Adipocyte (in vitro differentiated cells): ENCODE results near the gene OR13J1.
"Not testable (repeated sequence)": the region's sequence is repeated elsewhere in the genome, so short reads cannot be mapped to it uniquely, and the experiment has no call there.

Experiments used
- DNase-seq: peaks from one replicate; pipeline ENCODE4 v3.0.0-alpha.2; 2015; ENCODE audit warnings: low read depth
- H3K27me3 ChIP-seq: replicated peaks from 2 replicates; pipeline ENCODE4 v1.7.0; 2013; ENCODE audit warnings: mild to moderate bottlenecking, low read length, moderate library complexity; ENCODE audit not compliant: control insufficient read depth, insufficient read depth
- H3K36me3 ChIP-seq: 2 replicates; pipeline ENCODE4 v1.7.0; 2013; ENCODE audit warnings: low read length, mild to moderate bottlenecking, moderate library complexity; ENCODE audit not compliant: control insufficient read depth, insufficient read depth, severe bottlenecking
- H3K4me1 ChIP-seq: 2 replicates; pipeline ENCODE4 v1.7.0; 2013; ENCODE audit warnings: mild to moderate bottlenecking, low read length, moderate library complexity; ENCODE audit not compliant: control insufficient read depth, insufficient read depth
- H3K4me3 ChIP-seq: 2 replicates; pipeline ENCODE4 v1.7.0; 2013; ENCODE audit warnings: mild to moderate bottlenecking, low read length, moderate library complexity
- H3K9ac ChIP-seq: 2 replicates; pipeline ENCODE4 v1.7.0; 2013; ENCODE audit warnings: mild to moderate bottlenecking, low read length, moderate library complexity
- H3K9me3 ChIP-seq: 2 replicates; pipeline ENCODE4 v1.7.0; 2013; ENCODE audit warnings: mild to moderate bottlenecking, low read length, moderate library complexity; ENCODE audit not compliant: control insufficient read depth

OR13J1 gene

DNA sequence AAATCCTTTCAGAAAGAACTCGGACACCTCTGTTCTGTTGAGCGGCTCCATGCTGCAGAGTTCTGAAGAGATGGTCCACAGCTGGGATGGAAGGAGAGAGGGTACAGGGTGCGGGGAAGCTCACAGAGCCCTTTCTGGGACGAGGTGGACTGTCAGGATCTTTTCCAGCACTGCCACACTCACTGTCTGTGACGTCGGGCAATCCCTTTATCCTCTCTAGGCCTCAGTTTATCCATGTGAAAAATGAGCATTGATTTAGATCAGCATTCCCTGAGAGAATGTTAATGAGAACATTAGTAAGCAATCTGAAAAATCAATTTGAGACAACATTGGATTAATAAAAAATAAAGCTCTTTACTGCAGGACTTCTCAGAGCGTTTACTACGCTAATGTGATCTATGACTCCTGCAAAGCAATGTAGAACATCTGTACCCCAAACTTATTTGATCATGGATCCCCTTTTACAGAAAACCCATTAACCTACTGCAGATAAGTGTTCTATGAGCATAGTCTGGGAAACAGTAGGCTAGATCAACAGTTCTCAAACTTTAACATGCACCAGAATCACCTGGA lies at the start of gene OR13J1:
TSS of gene OR13J1 (minus strand) at position 51 of the 573 bp plus-strand sequence. CDS start at position 51, 0 bp downstream.
- no peak within 1 kb of the TSS for H3K9ac ChIP-seq
- H3K4me1 ChIP-seq: no peaks in the 10 kb centered on the region
- DNase-seq: no peak
- H3K4me3 ChIP-seq: no peak within 1 kb of the TSS
- no peaks in the 10 kb centered on the region for H3K27me3 ChIP-seq
- no peaks in the 10 kb centered on the region for H3K36me3 ChIP-seq
- peaks cover 3% of the 10 kb centered on the region for H3K9me3 ChIP-seq

GRCh38 chr9:35919212-35920008 lies 49.2 kb upstream of the OR13J1 start:
- no peak for DNase-seq
- Histone ChIP-seq H3K9ac (no peak overlapping the region), H3K36me3 (no peaks in the 10 kb centered on the region), H3K27me3 (no peaks in the 10 kb centered on the region), H3K9me3 (no peaks in the 10 kb centered on the region), H3K4me3 (no peak overlapping the region), H3K4me1 (peaks cover 18% of the 10 kb centered on the region)

GRCh38 chr9:35918780-35919179 lies 48.6 kb upstream of the OR13J1 start:
- H3K9ac ChIP-seq: no peak overlapping the region

GRCh38 chr9:35917261-35917660 lies 47.1 kb upstream of the OR13J1 start:
- no peaks in the 10 kb centered on the region for H3K9me3 ChIP-seq
- H3K4me1 ChIP-seq: peaks cover 8% of the 10 kb centered on the region
- DNase-seq: no peak
- no peak overlapping the region for H3K4me3 ChIP-seq
- no peaks in the 10 kb centered on the region for H3K27me3 ChIP-seq
- H3K36me3 ChIP-seq: no peaks in the 10 kb centered on the region
- H3K9ac ChIP-seq: no peak overlapping the region

More at GRCh38 chr9:35918780-35919179, 48.6 kb upstream of the OR13J1 start:
- H3K9me3 ChIP-seq: no peaks in the 10 kb centered on the region
- no peak for DNase-seq
- peaks cover 16% of the 10 kb centered on the region for H3K4me1 ChIP-seq
- no peaks in the 10 kb centered on the region for H3K36me3 ChIP-seq
- no peaks in the 10 kb centered on the region for H3K27me3 ChIP-seq
- H3K4me3 ChIP-seq: no peak overlapping the region

GRCh38 chr9:35915681-35916294 lies 45.6 kb upstream of the OR13J1 start:
- Histone ChIP-seq H3K9ac (no peak overlapping the region), H3K9me3 (no peaks in the 10 kb centered on the region), H3K4me3 (no peak overlapping the region), H3K27me3 (no peaks in the 10 kb centered on the region), H3K4me1 (peaks cover 15% of the 10 kb centered on the region), H3K36me3 (no peaks in the 10 kb centered on the region)
- no peak for DNase-seq

DNA sequence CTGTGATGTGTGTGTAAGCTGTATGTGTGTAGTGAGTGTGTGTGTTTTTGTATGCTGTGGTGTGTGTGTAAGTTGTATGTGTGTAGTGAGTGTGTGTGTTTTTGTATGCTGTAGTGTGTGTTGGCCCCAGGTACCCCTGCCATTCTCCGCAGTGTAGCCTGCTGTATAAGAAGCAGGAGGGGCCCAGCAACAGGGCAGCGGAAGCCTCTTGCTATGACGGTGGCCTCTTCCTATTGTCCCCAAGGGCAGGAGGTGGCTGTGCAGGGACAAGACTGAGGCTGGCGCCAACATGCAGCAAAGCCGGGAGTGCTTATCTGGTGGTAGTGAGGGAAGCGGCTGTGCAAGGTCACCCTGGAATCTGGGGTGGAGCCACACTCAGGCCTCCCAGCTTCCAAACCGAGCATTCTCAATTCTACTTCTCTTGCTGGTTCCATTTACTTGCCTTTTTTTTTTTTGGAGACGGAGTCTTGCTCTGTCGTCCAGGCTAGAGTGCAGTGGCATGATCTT lies 44.2 kb upstream of the OR13J1 start:
- Histone ChIP-seq H3K36me3 (no peaks in the 10 kb centered on the region), H3K9me3 (no peaks in the 10 kb centered on the region), H3K4me1 (peaks cover 24% of the 10 kb centered on the region), H3K4me3 (no peak overlapping the region), H3K9ac (no peak overlapping the region), H3K27me3 (no peaks in the 10 kb centered on the region)
- no peak for DNase-seq

GRCh38 chr9:35913429-35913828 lies 43.2 kb upstream of the OR13J1 start:
- H3K27me3 ChIP-seq, H3K36me3 ChIP-seq, DNase-seq, H3K9me3 ChIP-seq, H3K4me3 ChIP-seq, H3K9ac ChIP-seq: not testable (repeated sequence)
- peaks cover 33% of the 10 kb centered on the region for H3K4me1 ChIP-seq

DNA sequence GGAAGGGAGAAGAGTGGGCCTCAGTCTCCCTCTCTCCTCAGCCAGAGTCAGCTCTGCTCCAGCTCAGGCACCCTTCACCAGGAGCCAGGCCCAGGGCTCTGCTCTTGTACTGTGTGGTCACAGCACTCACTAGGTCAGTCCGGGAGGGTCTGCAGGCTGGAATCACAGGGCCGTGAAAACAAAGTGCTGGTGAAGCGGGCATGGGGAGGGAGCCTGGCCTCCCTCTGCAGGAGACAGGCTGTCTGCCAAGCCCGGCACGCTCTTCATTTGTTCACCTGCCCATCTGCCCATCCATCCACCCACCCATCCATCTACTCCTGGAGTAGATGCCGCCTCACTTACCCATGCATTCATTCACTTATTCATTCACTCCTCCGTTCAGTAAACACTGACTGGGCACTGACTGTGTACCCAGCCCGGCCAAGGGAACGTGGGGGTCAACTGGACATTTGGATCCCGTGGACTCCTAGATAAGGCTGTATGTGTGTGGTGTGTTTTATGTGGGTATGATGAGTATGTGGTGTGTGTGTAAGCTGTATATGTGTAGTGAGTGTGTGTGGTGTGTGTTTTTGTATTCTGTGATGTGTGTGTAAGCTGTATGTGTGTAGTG lies 42.7 kb upstream of the OR13J1 start:
- Histone ChIP-seq H3K36me3 (no peaks in the 10 kb centered on the region), H3K4me1 (peaks cover 38% of the 10 kb centered on the region), H3K27me3 (no peaks in the 10 kb centered on the region), H3K9me3 (no peaks in the 10 kb centered on the region), H3K9ac (no peak overlapping the region), H3K4me3 (no peak overlapping the region)
- DNase-seq: no peak

GRCh38 chr9:35911690-35912089 lies 41.5 kb upstream of the OR13J1 start:
- Histone ChIP-seq H3K9me3 (no peaks in the 10 kb centered on the region), H3K4me3 (no peak overlapping the region), H3K9ac (peak overlapping the region; percentile 100), H3K4me1 (peaks cover 48% of the 10 kb centered on the region), H3K36me3 (no peaks in the 10 kb centered on the region), H3K27me3 (no peaks in the 10 kb centered on the region)
- no peak for DNase-seq

- H3K4me3 ChIP-seq: no peak overlapping the region
- H3K9ac ChIP-seq: peak overlapping the region; percentile 100
- DNase-seq: peak; percentile 57
- H3K9me3 ChIP-seq: no peaks in the 10 kb centered on the region
- no peaks in the 10 kb centered on the region for H3K27me3 ChIP-seq
- no peaks in the 10 kb centered on the region for H3K36me3 ChIP-seq
- H3K4me1 ChIP-seq: peaks cover 55% of the 10 kb centered on the region
Measured at GRCh38 chr9:35910613-35911359, 40.6 kb upstream of the OR13J1 start.
